Measurements from ENCODE around the gene SLC6A3. TPM values are rescaled to one million over a fixed set of nuclear protein-coding genes. Genes with fewer than 3 reads are reported as not detected.

SLC6A3 gene
- total and polyA plus RNA-seq, 2 experiments from 2014 or later, result not detected

DNA sequence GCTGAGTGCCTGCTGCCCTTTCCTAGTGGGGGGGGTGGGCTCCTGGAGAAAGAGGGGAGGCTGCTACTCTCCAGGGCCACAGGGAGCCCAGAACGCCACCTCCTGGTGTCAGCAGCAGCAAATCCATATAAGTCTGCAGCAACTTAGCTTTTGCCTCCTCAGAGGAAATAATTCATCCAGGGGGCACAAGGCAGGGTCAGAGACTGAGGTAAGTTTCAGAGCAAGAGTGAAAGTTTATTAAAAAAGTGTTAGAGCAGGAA is 96.3 kb downstream of the SLC6A3 start:
- WGBS, 2 experiments (ENCODE audit: low coverage in 1 of 2, low lambda C conversion rate in 2 of 2, missing lambda C conversion rate in 2 of 2), result 50 to 54% methylated on average over 1 of the region's 1 CpG
- no peaks in the 10 kb centered on the region for H3K9me2 ChIP-seq (ENCODE audit: insufficient read depth)
- H3K9me3 ChIP-seq (ENCODE audit: low read depth), result no peaks in the 10 kb centered on the region
- no peak overlapping the region for H3K9ac ChIP-seq
- no peak overlapping the region for H3K27ac ChIP-seq
- no peak overlapping the region for H3K4me3 ChIP-seq
- H3F3A ChIP-seq (ENCODE audit: insufficient read depth), result no peaks in the 10 kb centered on the region
- no peak overlapping the region for H3K4me2 ChIP-seq (ENCODE audit: unreplicated experiment)
- H2AFZ ChIP-seq, result no peak overlapping the region
- H4K20me1 ChIP-seq (ENCODE audit: insufficient read depth), result no peaks in the 10 kb centered on the region
- H3K36me3 ChIP-seq (ENCODE audit: low read depth), result no peaks in the 10 kb centered on the region
- in situ Hi-C loops (cut with MboI), result no loop called here
- DNase-seq, result no peak
- peaks cover 19% of the 10 kb centered on the region for H3K79me2 ChIP-seq (ENCODE audit: insufficient read depth)
- peaks cover 8% of the 10 kb centered on the region for H3K4me1 ChIP-seq (ENCODE audit: insufficient read depth)
- TF ChIP-seq EZH2 (IDR thresholded peaks at IDR 0.05; ENCODE audit: insufficient read depth, poor library complexity, severe bottlenecking), result no peak
- no peak for TF ChIP-seq EZH2phosphoT487 (IDR thresholded peaks at IDR 0.05; ENCODE audit: insufficient read depth, low read depth)
- H3K27me3 ChIP-seq (replicated peaks; ENCODE audit: insufficient read depth), result peaks cover 2% of the 10 kb centered on the region; the same call in 1 of the 2 replicates

DNA sequence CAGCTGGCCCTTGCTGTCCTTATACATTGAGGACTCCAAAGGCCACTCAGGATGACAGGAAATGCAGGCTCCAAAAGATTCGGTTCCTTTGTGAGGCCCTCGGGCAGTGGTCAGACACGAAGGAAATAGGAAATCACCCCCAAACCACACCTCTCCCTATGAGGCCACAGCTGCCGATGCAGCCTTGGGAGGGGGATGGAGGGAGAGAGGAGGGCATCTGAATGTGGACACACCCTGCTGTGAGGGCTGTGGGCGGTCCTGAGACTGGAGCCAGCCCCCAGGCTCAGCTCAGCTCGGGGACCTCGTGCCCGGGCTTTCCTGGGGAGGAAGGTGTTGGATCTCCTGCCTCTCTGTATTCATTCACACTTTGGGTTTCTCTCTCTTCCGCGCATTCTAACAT is 97.7 kb downstream of the SLC6A3 start:
- H3K27me3 ChIP-seq (replicated peaks; ENCODE audit: insufficient read depth), result no peaks in the 10 kb centered on the region
- H3K4me1 ChIP-seq (ENCODE audit: insufficient read depth), result peaks cover 14% of the 10 kb centered on the region
- TF ChIP-seq EZH2 (IDR thresholded peaks at IDR 0.05; ENCODE audit: insufficient read depth, poor library complexity, severe bottlenecking), result no peak
- no peak for TF ChIP-seq EZH2phosphoT487 (IDR thresholded peaks at IDR 0.05; ENCODE audit: insufficient read depth, low read depth)
- no peak overlapping the region for H2AFZ ChIP-seq
- no peaks in the 10 kb centered on the region for H3K36me3 ChIP-seq (ENCODE audit: low read depth)
- no peak for DNase-seq
- no peak overlapping the region for H3K9ac ChIP-seq
- H3K27ac ChIP-seq, result no peak overlapping the region
- in situ Hi-C loops (cut with MboI), result no loop called here
- no peaks in the 10 kb centered on the region for H3K9me2 ChIP-seq (ENCODE audit: insufficient read depth)
- WGBS, 2 experiments (ENCODE audit: low coverage in 1 of 2, low lambda C conversion rate in 2 of 2, missing lambda C conversion rate in 2 of 2), result 55 to 58% methylated on average over 10 of the region's 10 CpGs
- no peak overlapping the region for H3K4me2 ChIP-seq (ENCODE audit: unreplicated experiment)
- no peaks in the 10 kb centered on the region for H3F3A ChIP-seq (ENCODE audit: insufficient read depth)
- no peaks in the 10 kb centered on the region for H4K20me1 ChIP-seq (ENCODE audit: insufficient read depth)
- H3K79me2 ChIP-seq (ENCODE audit: insufficient read depth), result peaks cover 32% of the 10 kb centered on the region
- no peak overlapping the region for H3K4me3 ChIP-seq
- H3K9me3 ChIP-seq (ENCODE audit: low read depth), result no peaks in the 10 kb centered on the region

DNA sequence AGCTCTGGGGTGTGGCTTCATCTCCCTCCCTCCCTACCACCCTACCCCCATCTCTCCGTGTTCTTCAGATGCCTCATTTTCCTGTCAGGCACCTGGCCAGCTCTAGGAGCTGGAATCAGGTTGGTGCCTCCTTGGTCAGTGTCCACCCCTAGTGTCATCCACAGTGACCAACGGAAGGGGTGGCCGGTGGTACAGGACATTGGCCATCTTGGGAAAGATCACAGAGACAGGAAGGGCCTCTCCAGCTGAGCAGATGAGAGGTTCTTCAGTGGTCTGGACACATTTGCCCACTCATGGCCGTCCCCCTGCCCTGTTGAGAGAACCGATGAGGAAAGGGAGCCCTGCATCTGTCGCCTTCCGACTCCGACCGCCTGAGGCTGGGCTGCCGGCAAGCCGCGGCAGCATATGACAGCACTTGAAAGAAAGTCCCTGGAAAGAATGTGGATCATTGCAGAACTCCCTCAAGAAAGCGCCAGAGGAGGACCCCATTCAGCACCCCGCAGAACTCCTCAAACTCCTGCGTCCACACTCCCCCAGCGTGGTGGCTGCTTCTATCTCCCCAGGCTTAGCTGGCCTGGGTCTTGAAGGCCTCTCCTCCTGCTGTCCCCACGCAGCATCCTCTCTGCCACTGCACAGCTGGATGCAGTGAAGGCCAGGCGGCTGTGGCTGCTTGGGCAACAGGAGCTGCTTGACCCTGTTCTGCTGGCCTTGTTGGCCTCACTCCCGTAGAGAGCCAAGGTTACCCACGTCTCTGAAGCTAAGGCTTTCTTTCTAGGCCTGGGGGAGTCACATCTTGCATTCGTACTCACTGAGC is 98.4 kb downstream of the SLC6A3 start:
- in situ Hi-C loops (cut with MboI), result no loop called here
- H3K4me1 ChIP-seq (ENCODE audit: insufficient read depth), result peaks cover 14% of the 10 kb centered on the region
- TF ChIP-seq EZH2phosphoT487 (IDR thresholded peaks at IDR 0.05; ENCODE audit: insufficient read depth, low read depth) (no peak), EZH2 (IDR thresholded peaks at IDR 0.05; ENCODE audit: insufficient read depth, poor library complexity, severe bottlenecking) (no peak)
- no peak overlapping the region for H3K27ac ChIP-seq
- no peaks in the 10 kb centered on the region for H3K36me3 ChIP-seq (ENCODE audit: low read depth)
- H3K4me2 ChIP-seq (ENCODE audit: unreplicated experiment), result no peak overlapping the region
- 88% methylated on average over 21 of the region's 21 CpGs for WGBS, 2 experiments (ENCODE audit: low coverage in 1 of 2, low lambda C conversion rate in 2 of 2, missing lambda C conversion rate in 2 of 2)
- no peak overlapping the region for H3K9ac ChIP-seq
- no peaks in the 10 kb centered on the region for H3K9me2 ChIP-seq (ENCODE audit: insufficient read depth)
- H3K9me3 ChIP-seq (ENCODE audit: low read depth), result no peaks in the 10 kb centered on the region
- no peak overlapping the region for H3K4me3 ChIP-seq
- no peaks in the 10 kb centered on the region for H4K20me1 ChIP-seq (ENCODE audit: insufficient read depth)
- no peaks in the 10 kb centered on the region for H3F3A ChIP-seq (ENCODE audit: insufficient read depth)
- no peak for DNase-seq
- no peak overlapping the region for H2AFZ ChIP-seq
- peaks cover 37% of the 10 kb centered on the region for H3K79me2 ChIP-seq (ENCODE audit: insufficient read depth)
- no peaks in the 10 kb centered on the region for H3K27me3 ChIP-seq (replicated peaks; ENCODE audit: insufficient read depth)

DNA sequence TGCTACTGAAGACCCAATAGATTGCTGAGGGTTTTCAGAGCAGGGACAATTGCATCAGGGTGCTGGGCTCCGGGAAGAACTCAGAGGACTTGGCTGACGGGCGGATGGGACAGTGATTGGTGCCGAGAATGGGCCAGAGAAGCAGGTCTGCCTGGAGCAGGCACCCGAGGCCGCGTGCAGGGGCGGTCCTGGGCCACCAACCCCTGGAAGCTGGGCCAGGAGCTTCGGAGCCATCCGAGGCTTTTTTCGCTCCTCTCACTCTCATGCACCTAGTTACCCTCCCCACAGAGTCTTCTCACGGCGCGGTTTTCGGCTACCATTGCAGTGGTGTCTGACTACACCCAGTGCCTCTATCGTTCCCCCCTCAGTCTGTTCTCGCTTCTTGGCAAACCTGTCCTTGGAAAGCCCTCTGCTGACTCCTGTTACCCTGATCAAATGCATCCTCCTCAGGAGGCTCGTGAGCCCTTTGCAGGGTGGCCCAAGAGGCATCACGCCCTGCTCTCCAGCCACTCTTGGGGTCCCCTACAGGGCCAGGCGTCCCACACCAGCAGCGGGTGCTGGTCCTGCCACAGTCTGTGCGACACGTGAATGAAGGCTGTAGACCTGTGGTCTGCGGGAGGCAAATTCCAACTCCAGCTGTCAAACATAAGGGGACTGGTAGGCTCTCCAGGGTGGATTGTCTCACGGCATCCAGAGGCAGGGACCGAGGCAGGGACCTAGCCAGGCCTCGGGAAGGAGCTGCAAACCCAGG is 99.2 kb downstream of the SLC6A3 start:
- Histone ChIP-seq H3K4me3 (peak overlapping the region; percentile 94), H3K27me3 (replicated peaks; ENCODE audit: insufficient read depth) (no peaks in the 10 kb centered on the region), H3K9ac (peak overlapping the region; percentile 97), H2AFZ (peak overlapping the region; percentile 85), H3K9me3 (ENCODE audit: low read depth) (no peaks in the 10 kb centered on the region), H3K4me1 (ENCODE audit: insufficient read depth) (peaks cover 14% of the 10 kb centered on the region), H3K36me3 (ENCODE audit: low read depth) (0 out of 2 replicates have a peak, but pooled peaks cover 8% of the 10 kb centered on the region), H3K27ac (no peak overlapping the region), H3F3A (ENCODE audit: insufficient read depth) (no peaks in the 10 kb centered on the region), H3K9me2 (ENCODE audit: insufficient read depth) (no peaks in the 10 kb centered on the region), H3K4me2 (ENCODE audit: unreplicated experiment) (peak overlapping the region; percentile 96), H3K79me2 (ENCODE audit: insufficient read depth) (peaks cover 37% of the 10 kb centered on the region), H4K20me1 (ENCODE audit: insufficient read depth) (no peaks in the 10 kb centered on the region)
- no peak for TF ChIP-seq EZH2 (IDR thresholded peaks at IDR 0.05; ENCODE audit: insufficient read depth, poor library complexity, severe bottlenecking)
- TF ChIP-seq EZH2phosphoT487 (IDR thresholded peaks at IDR 0.05; ENCODE audit: insufficient read depth, low read depth), result no peak
- 46 to 54% methylated on average over 24 to 27 of the region's 27 CpGs for WGBS, 2 experiments (ENCODE audit: low coverage in 1 of 2, low lambda C conversion rate in 2 of 2, missing lambda C conversion rate in 2 of 2)
- DNase-seq, result no peak
- in situ Hi-C loops (cut with MboI), result no loop called here

Data from GM23248 (cell line).